ENCODE measurements around the gene NDUFAF3.
A peak's percentile ranks its signal among the peaks of the same experiment; 100 is the strongest.

The NDUFAF3 gene

DNA sequence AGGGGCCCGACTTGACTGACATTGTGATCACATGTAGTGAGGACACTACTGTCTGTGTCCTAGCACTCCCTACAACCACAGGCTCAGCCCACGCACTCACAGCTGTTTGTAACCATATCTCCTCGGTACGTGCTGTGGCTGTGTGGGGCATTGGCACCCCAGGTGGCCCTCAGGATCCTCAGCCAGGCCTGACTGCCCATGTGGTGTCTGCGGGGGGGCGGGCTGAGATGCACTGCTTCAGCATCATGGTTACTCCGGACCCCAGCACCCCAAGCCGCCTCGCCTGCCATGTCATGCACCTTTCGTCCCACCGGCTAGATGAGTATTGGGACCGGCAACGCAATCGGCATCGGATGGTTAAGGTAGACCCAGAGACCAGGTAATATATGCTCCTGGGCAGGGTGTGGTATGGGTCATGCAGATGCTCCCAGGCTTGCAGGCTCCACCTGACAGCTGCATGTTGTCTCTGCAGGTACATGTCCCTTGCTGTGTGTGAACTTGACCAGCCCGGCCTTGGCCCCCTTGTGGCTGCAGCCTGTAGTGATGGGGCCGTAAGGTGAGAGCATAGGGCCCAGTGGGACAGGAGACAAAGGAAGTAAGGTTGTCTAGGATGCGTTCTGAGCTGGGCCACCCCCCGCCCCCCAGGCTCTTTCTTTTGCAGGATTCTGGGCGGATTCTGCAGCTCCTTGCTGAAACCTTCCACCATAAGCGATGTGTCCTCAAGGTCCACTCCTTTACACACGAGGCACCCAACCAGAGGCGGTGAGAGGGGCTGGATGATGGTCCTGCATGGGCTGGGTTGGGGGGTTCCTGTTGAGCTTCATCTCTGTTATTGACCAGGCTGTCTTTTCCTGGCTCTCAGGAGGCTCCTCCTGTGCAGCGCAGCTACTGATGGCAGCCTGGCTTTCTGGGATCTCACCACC, 7.9 kb upstream of the NDUFAF3 start:
- no peak overlapping the region for H3K9ac ChIP-seq
- H3K9me3 ChIP-seq (replicated peaks in 1 of 11): no peaks in the 10 kb centered on the region
- no peak for TF ChIP-seq Cebpa-rat (IDR thresholded peaks at IDR 0.05)
- peaks cover 45 to 90% (median 87%) of the 10 kb centered on the region in 11 experiments for H4K20me1 ChIP-seq
- H3K4me2 ChIP-seq: peak overlapping the region in 3 of 11 experiments; percentile 6 to 7 (median 6); a peak in 1 of 22 replicates
- H3K36me3 ChIP-seq: peaks cover 57 to 81% (median 64%) of the 10 kb centered on the region in 11 experiments
- H3K4me3 ChIP-seq: no peak overlapping the region
- H3K27me3 ChIP-seq: no peaks in the 10 kb centered on the region
- H3K27ac ChIP-seq: no peak overlapping the region
- H3K4me1 ChIP-seq: peaks cover 27 to 70% (median 56%) of the 10 kb centered on the region in 10 experiments

DNA sequence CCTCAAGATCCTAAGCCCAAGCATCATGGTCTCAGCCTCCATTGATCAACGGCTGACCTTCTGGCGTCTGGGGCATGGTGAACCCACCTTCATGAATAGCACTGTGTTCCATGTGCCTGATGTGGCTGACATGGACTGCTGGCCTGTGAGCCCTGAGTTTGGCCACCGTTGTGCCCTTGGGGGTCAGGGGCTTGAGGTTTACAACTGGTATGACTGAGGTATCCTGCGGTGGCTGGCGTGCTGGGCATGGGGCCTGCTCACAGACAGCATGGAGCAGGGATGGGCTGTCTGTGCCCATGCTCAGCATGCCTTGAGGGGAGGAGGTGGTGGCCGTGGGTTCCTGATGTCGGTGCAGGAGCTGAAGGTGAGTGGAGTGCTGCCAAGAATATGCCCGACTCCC, 6.8 kb upstream of the NDUFAF3 start:
- Histone ChIP-seq H4K20me1 (peaks cover 45 to 80% (median 78%) of the 10 kb centered on the region in 11 experiments), H3K9me3 (replicated peaks in 1 of 11) (no peaks in the 10 kb centered on the region), H3K4me1 (peaks cover 26 to 70% (median 53%) of the 10 kb centered on the region in 10 experiments), H3K4me3 (no peak overlapping the region; a peak in 1 of 20 replicates), H3K27me3 (no peaks in the 10 kb centered on the region), H3K4me2 (no peak overlapping the region), H3K27ac (no peak overlapping the region), H3K9ac (no peak overlapping the region), H3K36me3 (peaks cover 56 to 72% (median 62%) of the 10 kb centered on the region in 11 experiments)
- no peak for TF ChIP-seq Cebpa-rat (IDR thresholded peaks at IDR 0.05)

DNA sequence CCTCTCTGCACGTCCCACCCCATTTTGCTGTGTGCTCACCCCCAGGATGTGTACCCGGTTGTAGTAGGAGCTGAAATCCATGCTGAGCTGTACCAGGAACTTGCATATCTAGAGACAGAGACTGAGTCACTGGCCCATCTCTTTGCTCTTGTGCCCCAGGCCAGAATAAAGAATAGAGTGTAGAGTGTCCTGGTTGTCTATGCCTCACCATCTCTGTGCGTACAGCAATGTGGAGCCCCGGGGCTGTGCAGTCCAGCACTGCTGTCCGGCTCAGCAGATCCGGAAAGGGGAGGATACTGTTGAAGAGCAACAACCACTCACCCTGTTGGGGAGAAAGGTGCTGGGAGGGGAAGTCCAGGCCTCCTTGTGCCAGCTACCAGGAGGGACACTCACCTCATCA, 6.2 kb upstream of the NDUFAF3 start:
- Histone ChIP-seq H3K36me3 (peaks cover 53 to 65% (median 61%) of the 10 kb centered on the region in 11 experiments), H3K4me3 (no peak overlapping the region), H3K27ac (no peak overlapping the region), H4K20me1 (peaks cover 45 to 73% (median 71%) of the 10 kb centered on the region in 11 experiments), H3K9me3 (replicated peaks in 1 of 11) (no peaks in the 10 kb centered on the region), H3K4me1 (peaks cover 25 to 67% (median 51%) of the 10 kb centered on the region in 10 experiments; a peak in 19 of 20 replicates), H3K9ac (peak overlapping the region in 3 of 11 experiments; percentile 13 to 98 (median 37); a peak in 2 of 22 replicates), H3K27me3 (no peaks in the 10 kb centered on the region), H3K4me2 (peak overlapping the region in 3 of 11 experiments; percentile 97 to 99 (median 98); a peak in 2 of 22 replicates)
- TF ChIP-seq Cebpa-rat (IDR thresholded peaks at IDR 0.05): no peak

DNA sequence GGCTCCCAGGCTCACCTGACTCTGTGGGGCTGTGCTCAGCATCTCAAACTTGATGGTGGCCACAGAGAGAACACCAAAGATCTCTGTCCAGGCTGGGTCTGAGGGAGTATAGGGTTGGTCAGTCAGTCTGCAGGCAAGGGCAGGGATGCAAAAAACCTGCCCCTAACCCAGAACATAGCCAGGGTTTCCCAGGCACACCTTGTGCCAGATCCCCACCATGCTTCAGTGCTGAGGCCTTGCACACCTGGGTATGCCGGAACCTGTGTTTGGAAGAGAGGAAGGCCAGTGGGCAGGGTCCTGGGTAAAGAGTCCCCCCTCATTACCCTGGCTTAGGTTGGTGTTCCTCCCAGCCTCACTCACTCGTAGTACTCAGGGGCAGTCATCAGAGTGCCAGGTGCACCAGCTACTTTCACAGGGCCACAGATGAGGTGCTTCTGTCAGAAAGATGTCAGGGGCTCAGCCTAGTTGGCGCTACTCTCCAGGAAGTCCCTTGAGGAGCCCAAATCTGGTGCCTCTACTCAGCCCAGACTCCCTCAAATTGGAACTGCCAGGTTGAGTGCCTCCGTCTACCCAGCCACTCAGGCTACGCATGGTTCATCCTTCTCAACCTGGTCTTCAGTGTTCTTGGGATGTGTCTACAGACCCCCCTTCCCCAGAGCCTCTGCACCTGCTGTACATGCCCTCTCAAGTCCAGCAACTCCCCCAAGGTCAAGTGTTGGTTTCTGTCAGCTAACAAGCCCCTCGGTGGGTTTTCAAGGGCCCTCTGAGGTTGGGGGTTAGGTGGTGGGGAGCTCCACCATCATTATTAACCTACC, 5.3 kb upstream of the NDUFAF3 start:
- no peak for TF ChIP-seq Cebpa-rat (IDR thresholded peaks at IDR 0.05)
- Histone ChIP-seq H3K27me3 (no peaks in the 10 kb centered on the region), H3K36me3 (peaks cover 49 to 56% (median 53%) of the 10 kb centered on the region in 11 experiments), H3K4me2 (peak overlapping the region; percentile 96 to 100 (median 99)), H3K9ac (peak overlapping the region in 6 of 11 experiments; percentile 98 to 100 (median 99); a peak in 9 of 22 replicates), H3K9me3 (replicated peaks in 1 of 11) (no peaks in the 10 kb centered on the region), H3K4me3 (peak overlapping the region in 7 of 10 experiments; percentile 74 to 99 (median 95); a peak in 8 of 20 replicates), H4K20me1 (peaks cover 37 to 64% (median 63%) of the 10 kb centered on the region in 11 experiments), H3K4me1 (peaks cover 25 to 64% (median 51%) of the 10 kb centered on the region in 10 experiments; a peak in 19 of 20 replicates), H3K27ac (0 out of 22 replicates have a peak overlapping the region, but pooled peaks of 1 of the 11 experiments have one; percentile 99)

DNA sequence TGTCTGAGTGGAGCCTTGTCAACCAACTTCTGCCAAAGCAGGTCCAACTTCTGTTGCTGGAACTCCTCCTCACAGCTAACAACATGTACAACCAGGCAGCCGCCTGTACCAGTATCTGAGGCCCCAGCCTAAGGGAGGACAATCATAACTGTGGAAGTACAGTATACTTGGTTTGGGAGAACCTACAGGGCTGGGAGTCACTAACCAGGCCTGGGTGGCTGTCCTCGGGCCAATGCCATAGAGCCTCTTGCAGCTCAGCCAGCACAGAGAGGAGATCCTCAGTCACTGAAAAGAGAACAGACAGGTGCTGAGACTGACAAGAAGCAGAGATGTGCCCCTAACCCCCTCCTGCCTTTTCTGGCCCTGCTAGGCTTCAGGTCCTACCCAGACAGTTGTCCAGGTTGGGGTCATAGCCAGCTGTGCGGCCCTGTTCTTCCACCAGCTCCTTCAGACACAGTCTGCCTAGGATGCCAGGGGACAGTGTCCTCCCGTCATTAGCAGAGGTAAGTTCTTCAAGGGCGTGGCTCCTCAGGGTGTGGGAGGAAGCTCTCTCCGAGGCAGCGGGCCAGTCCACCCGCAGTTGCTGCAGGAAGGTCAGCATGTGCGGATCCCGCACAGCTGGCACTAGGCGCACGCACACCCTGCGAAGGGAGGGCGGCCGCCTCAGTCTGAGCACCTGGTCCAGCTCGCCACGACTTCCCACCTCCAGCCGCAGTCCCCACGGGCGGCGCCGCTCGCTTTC, 4.5 kb upstream of the NDUFAF3 start:
- peak overlapping the region; percentile 96 to 100 (median 99) for H3K4me2 ChIP-seq
- H3K27ac ChIP-seq: peak overlapping the region; percentile 96 to 100 (median 99); a peak in 20 of 22 replicates
- H3K9ac ChIP-seq: peak overlapping the region; percentile 98 to 100 (median 99)
- H3K9me3 ChIP-seq (replicated peaks in 1 of 11): no peaks in the 10 kb centered on the region
- peaks cover 25 to 60% (median 49%) of the 10 kb centered on the region in 10 experiments; a peak in 19 of 20 replicates for H3K4me1 ChIP-seq
- peaks cover 41 to 48% (median 45%) of the 10 kb centered on the region in 11 experiments for H3K36me3 ChIP-seq
- TF ChIP-seq Cebpa-rat (IDR thresholded peaks at IDR 0.05): no peak
- H3K4me3 ChIP-seq: peak overlapping the region; percentile 74 to 99 (median 92)
- H4K20me1 ChIP-seq: peaks cover 29 to 56% (median 55%) of the 10 kb centered on the region in 11 experiments
- no peaks in the 10 kb centered on the region for H3K27me3 ChIP-seq

DNA sequence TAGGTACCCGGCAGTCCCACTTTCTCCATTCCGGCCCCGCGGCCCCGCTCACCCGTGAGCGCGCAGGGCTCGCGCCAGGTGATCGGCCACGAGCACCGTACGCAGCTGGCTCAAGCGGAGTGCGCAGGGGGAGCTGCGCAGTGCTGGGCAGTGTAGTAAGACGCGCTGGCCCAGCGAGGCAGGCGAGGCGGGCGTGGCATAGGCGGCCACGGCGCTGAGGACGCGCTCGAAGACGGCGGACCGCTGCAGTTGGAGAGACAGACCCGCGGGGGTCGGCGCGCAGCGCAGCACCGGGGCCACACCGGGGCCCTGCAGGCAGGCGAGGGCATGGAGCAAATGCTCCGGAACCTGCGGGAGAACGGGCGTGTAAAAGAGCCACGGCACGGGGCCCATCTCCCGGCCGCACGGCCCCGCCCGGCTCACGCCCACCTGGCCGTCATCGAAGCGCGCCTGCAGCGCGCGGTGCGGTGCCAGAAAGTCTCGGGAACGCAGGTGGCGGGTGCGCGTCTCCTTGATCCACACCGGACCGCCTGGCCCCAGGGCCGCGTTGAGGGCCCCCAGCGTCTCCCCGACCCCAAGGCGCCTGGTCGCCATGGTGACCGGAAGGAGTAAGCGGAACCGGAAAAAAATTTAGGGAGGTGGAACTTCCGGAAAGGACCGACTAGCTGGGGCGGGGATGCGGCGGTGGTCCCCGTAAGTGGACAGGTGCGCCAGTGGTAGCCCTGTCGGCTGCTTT, 3.8 kb upstream of the NDUFAF3 start, which contains the start of gene DALRD3:
Gene DALRD3, minus strand, starts transcription at position 610 of the 736 bp plus-strand sequence. Its CDS starts 16 bp downstream, at position 594.
- Histone ChIP-seq H4K20me1 (peaks cover 23 to 56% (median 53%) of the 10 kb centered on the region in 11 experiments), H3K9ac (peak within 1 kb of the TSS; percentile 98 to 100 (median 99)), H3K27ac (peak within 1 kb of the TSS; percentile 96 to 100 (median 99)), H3K4me1 (peaks cover 30 to 65% (median 53%) of the 10 kb centered on the region in 10 experiments), H3K27me3 (no peaks in the 10 kb centered on the region), H3K4me2 (peak within 1 kb of the TSS; percentile 96 to 100 (median 99)), H3K9me3 (replicated peaks in 1 of 11) (no peaks in the 10 kb centered on the region), H3K36me3 (peaks cover 38 to 45% (median 41%) of the 10 kb centered on the region in 11 experiments), H3K4me3 (peak within 1 kb of the TSS; percentile 74 to 99 (median 92))
- TF ChIP-seq Cebpa-rat (IDR thresholded peaks at IDR 0.05): no peak

DNA sequence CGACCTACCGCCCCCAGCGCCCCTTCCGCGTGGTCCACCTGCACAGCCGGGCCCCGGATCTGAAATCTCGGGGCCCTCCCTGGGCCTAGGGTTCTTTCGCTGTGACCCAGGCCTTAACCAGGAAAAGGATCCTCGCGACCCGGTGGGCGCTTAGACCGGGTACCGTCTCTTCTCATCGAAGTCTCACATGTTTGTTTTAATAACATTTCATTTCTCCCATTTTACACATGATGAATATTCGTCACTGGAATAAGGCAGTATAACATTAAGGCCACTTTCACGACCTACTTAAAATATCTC, 3.3 kb upstream of the NDUFAF3 start:
- H3K27ac ChIP-seq: peak overlapping the region; percentile 96 to 100 (median 99); a peak in 21 of 22 replicates
- H4K20me1 ChIP-seq: peaks cover 18 to 56% (median 53%) of the 10 kb centered on the region in 11 experiments
- H3K4me1 ChIP-seq: peaks cover 35 to 65% (median 54%) of the 10 kb centered on the region in 10 experiments
- no peaks in the 10 kb centered on the region for H3K27me3 ChIP-seq
- H3K36me3 ChIP-seq: peaks cover 38 to 45% (median 41%) of the 10 kb centered on the region in 11 experiments
- H3K9ac ChIP-seq: peak overlapping the region; percentile 98 to 100 (median 99)
- H3K4me3 ChIP-seq: peak overlapping the region; percentile 74 to 99 (median 92)
- H3K9me3 ChIP-seq (replicated peaks in 1 of 11): no peaks in the 10 kb centered on the region
- H3K4me2 ChIP-seq: peak overlapping the region; percentile 96 to 100 (median 99)
- TF ChIP-seq Cebpa-rat (IDR thresholded peaks at IDR 0.05): no peak

Data from BLaER1 treated with 17β-estradiol and CSF1 and Interleukin-3, amounts not matched to agents 10 nM and 100 nM (cell line).